Skeletal muscle tissue (tissue), 4 donors: ENCODE measurements around the gene RGP1. TPM values are rescaled to one million over a fixed set of nuclear protein-coding genes. Genes with fewer than 3 reads are reported as not detected.
A peak's percentile ranks its signal among the peaks of the same experiment; 100 is the strongest.

Experiments used
- H3K27ac ChIP-seq: one replicate; pipeline ENCODE4 v1.7.0; 2013; ENCODE audit warnings: mild to moderate bottlenecking, low read depth, low read length, inconsistent platforms
- H3K27me3 ChIP-seq, 3 donors: one replicate each; pipeline ENCODE4 v1.7.0; 2013; ENCODE audit warnings: low read length in 3 of 3; ENCODE audit not compliant: control insufficient read depth in 3 of 3, insufficient read depth in 3 of 3
- H3K36me3 ChIP-seq, 3 donors: one replicate each; pipeline ENCODE4 v1.7.0; 2013; ENCODE audit warnings: low read length in 3 of 3; ENCODE audit not compliant: control insufficient read depth in 3 of 3, insufficient read depth in 3 of 3
- H3K4me1 ChIP-seq, 3 donors: one replicate each; pipeline ENCODE4 v1.7.0; 2013; ENCODE audit warnings: low read length in 3 of 3, mild to moderate bottlenecking in 3 of 3; ENCODE audit not compliant: control insufficient read depth in 3 of 3, insufficient read depth in 3 of 3
- H3K4me3 ChIP-seq, 3 donors: one replicate each; pipeline ENCODE4 v1.7.0; 2013; ENCODE audit warnings: low read length in 3 of 3
- H3K9ac ChIP-seq, 3 donors: one replicate each; pipeline ENCODE4 v1.7.0; 2013; ENCODE audit warnings: low read length in 3 of 3, mild to moderate bottlenecking in 3 of 3, moderate library complexity in 2 of 3, low read depth in 1 of 3
- H3K9me3 ChIP-seq, 3 donors: one replicate each; pipeline ENCODE4 v1.7.0; 2013; ENCODE audit warnings: low read length in 3 of 3; ENCODE audit not compliant: control insufficient read depth in 3 of 3
- total RNA-seq: library from RNA; depleted of rRNA; stranded (reverse); fragments of >200 nt; gene quantifications from one replicate; pipeline ENCODE4 v1.2.3, GENCODE V29; 2014
- donor health status: Osteomylitis.

Gene RGP1
- total RNA-seq, 1 donor from 2014 or later = 7.8 TPM

DNA sequence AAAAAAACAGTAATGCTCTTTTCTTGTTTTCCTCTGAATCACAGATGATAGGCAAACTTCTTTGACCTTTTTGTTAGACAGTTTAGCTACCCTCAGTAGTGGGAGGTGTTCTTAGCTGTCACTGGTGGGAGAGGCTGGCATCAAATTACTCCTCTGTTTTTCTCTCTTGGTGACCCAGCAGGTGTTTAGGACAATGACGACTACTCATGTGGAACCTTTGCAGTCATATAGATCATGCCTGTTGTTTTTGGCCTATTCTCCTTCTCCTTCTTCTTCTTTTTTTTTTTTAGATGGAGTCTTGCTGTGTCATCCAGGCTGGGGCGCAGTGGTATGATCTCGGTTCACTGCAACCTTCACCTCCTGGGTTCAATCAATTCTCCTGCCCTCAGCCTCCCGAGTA, 26.9 kb downstream of the RGP1 start:
- H3K9me3 ChIP-seq = no peaks in the 10 kb centered on the region
- H3K27me3 ChIP-seq = no peaks in the 10 kb centered on the region
- no peak overlapping the region for H3K9ac ChIP-seq
- no peak overlapping the region for H3K27ac ChIP-seq
- H3K4me3 ChIP-seq = no peak overlapping the region
- no peaks in the 10 kb centered on the region for H3K36me3 ChIP-seq
- H3K4me1 ChIP-seq = peaks cover 9 to 13% (median 12%) of the 10 kb centered on the region in 3 donors

DNA sequence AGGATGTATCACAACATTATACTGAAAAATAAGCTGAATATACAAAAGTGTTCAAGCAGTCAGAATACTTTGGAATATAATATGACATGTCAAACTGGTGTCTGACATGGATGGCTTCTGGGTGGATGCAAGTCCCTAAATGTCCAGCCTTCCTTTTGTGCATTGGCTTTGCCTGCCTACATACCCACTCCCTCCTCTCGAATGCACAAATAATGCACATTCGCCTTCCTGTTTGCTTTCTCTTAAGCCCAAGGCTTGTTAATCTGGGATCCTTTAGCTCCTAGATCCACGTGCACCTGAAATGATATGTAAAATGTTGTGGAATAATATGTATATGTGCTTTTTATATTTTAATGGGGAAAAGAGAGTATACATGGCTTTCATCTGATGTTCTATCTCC, 29.4 kb downstream of the RGP1 start:
- Histone ChIP-seq H3K9me3 (no peaks in the 10 kb centered on the region), H3K4me3 (no peak overlapping the region), H3K36me3 (peaks cover 0 to 2% (median 0%) of the 10 kb centered on the region in 3 donors), H3K27me3 (no peaks in the 10 kb centered on the region), H3K27ac (no peak overlapping the region), H3K9ac (no peak overlapping the region), H3K4me1 (no peaks in the 10 kb centered on the region)

DNA sequence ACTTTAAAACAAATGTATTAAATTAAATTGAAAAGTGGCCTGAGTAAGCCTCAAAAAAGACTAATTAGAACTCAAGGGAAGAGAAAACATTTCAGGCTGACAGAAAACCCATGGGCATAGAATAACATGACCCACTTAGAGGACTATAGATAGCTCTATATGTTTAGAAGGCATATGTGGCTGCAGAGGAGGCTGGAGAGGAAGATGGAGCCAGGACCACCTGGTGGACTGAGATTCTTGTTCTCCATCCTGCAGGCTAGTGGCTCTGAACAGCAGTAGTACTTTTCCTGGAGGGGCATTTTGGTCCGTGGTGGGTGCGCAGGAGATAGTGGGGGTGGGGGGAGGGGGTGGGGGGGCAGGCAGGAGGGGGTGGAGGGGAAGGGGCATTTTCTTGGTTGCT, 32.0 kb downstream of the RGP1 start:
- Histone ChIP-seq H3K27ac (no peak overlapping the region), H3K9ac (no peak overlapping the region), H3K4me1 (no peaks in the 10 kb centered on the region), H3K9me3 (no peaks in the 10 kb centered on the region), H3K36me3 (peaks cover 0 to 2% (median 0%) of the 10 kb centered on the region in 3 donors), H3K27me3 (no peaks in the 10 kb centered on the region), H3K4me3 (no peak overlapping the region)

GRCh38 chr9:35783418-35783817, 34.3 kb downstream of the RGP1 start:
- no peaks in the 10 kb centered on the region for H3K9me3 ChIP-seq
- no peaks in the 10 kb centered on the region for H3K27me3 ChIP-seq
- peaks cover 0 to 2% (median 0%) of the 10 kb centered on the region in 3 donors for H3K36me3 ChIP-seq
- H3K9ac ChIP-seq = no peak overlapping the region
- no peak overlapping the region for H3K4me3 ChIP-seq
- no peak overlapping the region for H3K27ac ChIP-seq
- H3K4me1 ChIP-seq = no peaks in the 10 kb centered on the region

DNA sequence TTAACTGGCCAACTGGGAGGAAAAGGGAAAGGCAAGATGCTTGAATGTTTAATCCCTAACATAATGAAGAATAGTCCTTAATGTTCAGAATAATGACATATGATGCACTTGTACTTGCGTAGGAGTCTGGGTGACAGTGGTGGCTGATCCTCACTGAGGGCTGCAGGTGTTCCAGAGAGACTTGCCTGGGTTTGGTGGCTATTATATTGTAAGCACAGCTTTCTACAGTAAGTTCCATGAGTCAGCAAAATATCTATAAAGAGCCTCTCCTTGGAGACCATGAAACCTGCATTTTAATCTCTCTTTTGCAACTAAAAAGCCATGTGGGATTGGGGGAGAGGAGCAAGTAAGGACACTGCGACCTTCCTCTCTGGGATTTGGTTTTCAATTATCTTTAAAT, 40.5 kb downstream of the RGP1 start:
- H3K36me3 ChIP-seq = no peaks in the 10 kb centered on the region
- no peak overlapping the region for H3K27ac ChIP-seq
- no peak overlapping the region for H3K4me3 ChIP-seq
- no peaks in the 10 kb centered on the region for H3K27me3 ChIP-seq
- H3K4me1 ChIP-seq = peaks cover 31 to 32% (median 31%) of the 10 kb centered on the region in 3 donors
- H3K9me3 ChIP-seq = no peaks in the 10 kb centered on the region
- H3K9ac ChIP-seq = no peak overlapping the region

- Histone ChIP-seq H3K4me1 (peaks cover 31 to 34% (median 31%) of the 10 kb centered on the region in 3 donors), H3K9ac (no peak overlapping the region), H3K36me3 (no peaks in the 10 kb centered on the region), H3K27me3 (no peaks in the 10 kb centered on the region), H3K4me3 (no peak overlapping the region), H3K9me3 (no peaks in the 10 kb centered on the region), H3K27ac (no peak overlapping the region)
Observed at GRCh38 chr9:35790025-35790384, 40.9 kb downstream of the RGP1 start.

DNA sequence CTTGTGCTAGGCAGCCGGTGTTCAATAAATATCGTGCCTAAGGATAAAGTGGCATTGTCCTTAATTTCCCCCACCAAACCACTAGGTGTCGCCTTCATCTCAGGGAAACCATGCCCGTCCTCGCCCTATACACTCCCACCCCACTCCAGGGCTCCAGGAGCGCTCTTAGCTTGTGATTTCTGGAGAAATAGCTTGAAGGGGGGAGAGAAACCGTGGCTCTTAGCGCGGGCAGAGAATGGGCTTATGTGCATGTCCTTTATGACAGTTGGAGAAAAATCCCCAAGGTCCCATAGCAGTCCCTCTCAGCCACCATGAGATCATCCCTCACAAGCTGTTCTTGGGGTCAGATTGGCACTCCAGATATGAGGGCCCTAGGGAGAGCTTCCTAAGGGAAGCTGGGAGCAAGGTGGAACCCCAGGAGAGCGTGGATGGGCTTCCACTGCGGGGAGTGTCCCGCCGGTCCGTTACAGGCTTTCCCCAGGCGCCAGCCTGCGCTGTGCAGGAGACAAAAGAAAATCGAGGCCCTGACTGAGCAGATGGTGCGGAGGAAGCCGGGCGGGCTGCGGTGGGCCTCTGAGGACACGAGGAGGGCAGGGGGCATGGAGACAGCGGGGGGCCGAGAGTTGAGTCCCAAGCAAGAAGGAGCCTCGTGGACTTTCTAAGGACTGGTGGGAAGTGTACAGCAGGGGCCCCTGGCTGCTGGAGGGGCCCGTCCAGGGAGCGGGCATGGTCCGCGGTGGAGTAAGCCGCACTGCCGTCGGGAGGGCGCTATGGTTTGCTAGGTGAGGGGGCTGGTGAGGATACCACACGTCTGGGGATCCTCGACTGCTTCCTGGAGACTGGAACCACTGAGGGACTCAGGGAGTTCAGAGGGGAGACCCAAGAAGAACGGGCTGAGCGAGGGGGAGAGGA, 41.6 kb downstream of the RGP1 start:
- Histone ChIP-seq H3K9me3 (no peaks in the 10 kb centered on the region), H3K36me3 (no peaks in the 10 kb centered on the region), H3K9ac (peak overlapping the region; percentile 28 to 71 (median 68)), H3K4me3 (peak overlapping the region; percentile 17 to 64 (median 32)), H3K27ac (peak overlapping the region; percentile 43), H3K27me3 (no peaks in the 10 kb centered on the region), H3K4me1 (peaks cover 31 to 39% (median 31%) of the 10 kb centered on the region in 3 donors)

- Histone ChIP-seq H3K27me3 (no peaks in the 10 kb centered on the region), H3K9ac (peak within 1 kb of the TSS; percentile 85 to 91 (median 86)), H3K9me3 (no peaks in the 10 kb centered on the region), H3K36me3 (no peaks in the 10 kb centered on the region), H3K4me3 (peak within 1 kb of the TSS; percentile 68 to 81 (median 76)), H3K4me1 (peaks cover 31 to 42% (median 31%) of the 10 kb centered on the region in 3 donors), H3K27ac (peak within 1 kb of the TSS; percentile 61)
Observed at GRCh38 chr9:35791297-35791921, 42.3 kb downstream of the RGP1 start, which contains the start of gene NPR2. Gene NPR2 (plus strand): TSS chr9:35791591. CDS start chr9:35792409, 818 bp downstream.

GRCh38 chr9:35792024-35792813, 43.1 kb downstream of the RGP1 start:
- H3K4me1 ChIP-seq = peaks cover 31 to 49% (median 31%) of the 10 kb centered on the region in 3 donors

More at GRCh38 chr9:35792024-35792813, 43.1 kb downstream of the RGP1 start:
- Histone ChIP-seq H3K36me3 (no peaks in the 10 kb centered on the region), H3K9ac (peak overlapping the region; percentile 20 to 91 (median 85)), H3K27me3 (no peaks in the 10 kb centered on the region), H3K27ac (peak overlapping the region; percentile 61), H3K4me3 (peak overlapping the region; percentile 54 to 81 (median 76)), H3K9me3 (no peaks in the 10 kb centered on the region)
